ENCODE results near the gene EEF2.

DNA sequence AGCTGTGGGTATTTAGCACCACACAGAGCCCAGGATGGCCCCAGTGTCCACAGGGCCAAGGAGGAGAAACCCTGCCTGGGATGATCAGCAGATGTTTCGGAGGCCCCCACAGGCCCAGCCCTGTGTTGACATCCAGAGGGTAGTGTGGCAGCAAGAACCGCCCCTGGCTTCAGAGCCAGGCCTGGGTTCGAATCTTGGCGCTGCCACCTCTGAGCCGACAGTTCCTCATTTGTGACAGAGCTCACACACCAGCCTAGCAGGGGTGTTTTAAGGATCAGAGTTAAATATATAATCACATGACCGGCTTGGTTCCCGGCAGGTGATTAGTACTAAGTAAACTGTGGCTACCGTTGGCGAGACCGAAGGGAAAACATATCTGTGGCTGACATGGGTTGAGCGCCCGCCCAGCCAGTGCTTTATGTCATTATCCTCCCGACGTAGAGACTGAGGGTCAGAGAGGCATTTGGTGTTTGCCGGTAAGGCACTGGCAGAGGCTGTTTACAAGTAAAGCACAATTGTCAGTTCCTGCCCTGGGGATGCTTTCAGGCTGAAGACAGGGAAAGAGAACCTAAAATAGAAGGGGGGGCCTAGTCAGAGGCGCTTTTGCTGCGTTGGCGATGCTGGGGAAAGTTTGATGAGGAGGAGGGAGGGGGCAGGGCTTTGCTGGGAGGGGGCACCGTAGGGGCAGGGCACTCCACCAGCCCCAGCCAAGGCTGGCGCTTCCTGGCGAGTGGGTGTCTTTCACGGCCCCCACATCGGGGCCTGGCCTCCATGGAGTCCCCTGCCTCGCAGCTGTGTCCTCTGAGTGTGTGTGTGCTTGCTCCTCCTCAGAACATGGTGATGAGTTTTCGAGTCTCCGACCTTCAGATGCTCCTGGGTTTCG lies 27.1 kb upstream of the EEF2 start:
- TF ChIP-seq CTCF (IDR thresholded peaks at IDR 0.05) = no peak
- TF ChIP-seq POLR2AphosphoS5 (IDR thresholded peaks at IDR 0.05; ENCODE audit: insufficient read depth in 1 of 2, low read depth in 1 of 2) = no peak

Measured in vagina (tissue), 2 donors.